OCI-LY7 (cell line): ENCODE results near the gene DZIP1L.

Source experiments
- CTCF ChIP-seq: fragments of 200-600 bp; sonication (generic); conservative IDR thresholded peaks from 2 replicates; pipeline ENCODE4 v1.5.1; 2014; ENCODE audit warnings: mild to moderate bottlenecking, antibody characterized with exemption, low read length, moderate library complexity, mixed read lengths
- EZH2phosphoT487 ChIP-seq: fragments of 200-600 bp; sonication (generic); IDR thresholded peaks from 2 replicates; pipeline ENCODE4 v1.6.1; 2018; ENCODE audit warnings: low read depth, borderline replicate concordance, mild to moderate bottlenecking, mixed run types, antibody characterized with exemption, low read length, moderate library complexity, mixed read lengths

- no peak for TF ChIP-seq CTCF
- TF ChIP-seq EZH2phosphoT487, result no peak
Observed at GRCh38 chr3:138066383-138066782, 49.0 kb downstream of the DZIP1L start.
